Measurements from ENCODE around the gene TNFAIP3.

- TF ChIP-seq, protein P1, sequence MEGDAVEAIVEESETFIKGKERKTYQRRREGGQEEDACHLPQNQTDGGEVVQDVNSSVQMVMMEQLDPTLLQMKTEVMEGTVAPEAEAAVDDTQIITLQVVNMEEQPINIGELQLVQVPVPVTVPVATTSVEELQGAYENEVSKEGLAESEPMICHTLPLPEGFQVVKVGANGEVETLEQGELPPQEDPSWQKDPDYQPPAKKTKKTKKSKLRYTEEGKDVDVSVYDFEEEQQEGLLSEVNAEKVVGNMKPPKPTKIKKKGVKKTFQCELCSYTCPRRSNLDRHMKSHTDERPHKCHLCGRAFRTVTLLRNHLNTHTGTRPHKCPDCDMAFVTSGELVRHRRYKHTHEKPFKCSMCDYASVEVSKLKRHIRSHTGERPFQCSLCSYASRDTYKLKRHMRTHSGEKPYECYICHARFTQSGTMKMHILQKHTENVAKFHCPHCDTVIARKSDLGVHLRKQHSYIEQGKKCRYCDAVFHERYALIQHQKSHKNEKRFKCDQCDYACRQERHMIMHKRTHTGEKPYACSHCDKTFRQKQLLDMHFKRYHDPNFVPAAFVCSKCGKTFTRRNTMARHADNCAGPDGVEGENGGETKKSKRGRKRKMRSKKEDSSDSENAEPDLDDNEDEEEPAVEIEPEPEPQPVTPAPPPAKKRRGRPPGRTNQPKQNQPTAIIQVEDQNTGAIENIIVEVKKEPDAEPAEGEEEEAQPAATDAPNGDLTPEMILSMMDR (IDR thresholded peaks at IDR 0.05): no peak
- TF ChIP-seq POLR2A (IDR thresholded peaks at IDR 0.05): no peak
Observed at GRCh38 chr6:137880746-137881521, 13.9 kb downstream of the TNFAIP3 start.

Measured in lower leg skin (tissue), 3 donors.